ENCODE data around the gene MAVS.

DNA sequence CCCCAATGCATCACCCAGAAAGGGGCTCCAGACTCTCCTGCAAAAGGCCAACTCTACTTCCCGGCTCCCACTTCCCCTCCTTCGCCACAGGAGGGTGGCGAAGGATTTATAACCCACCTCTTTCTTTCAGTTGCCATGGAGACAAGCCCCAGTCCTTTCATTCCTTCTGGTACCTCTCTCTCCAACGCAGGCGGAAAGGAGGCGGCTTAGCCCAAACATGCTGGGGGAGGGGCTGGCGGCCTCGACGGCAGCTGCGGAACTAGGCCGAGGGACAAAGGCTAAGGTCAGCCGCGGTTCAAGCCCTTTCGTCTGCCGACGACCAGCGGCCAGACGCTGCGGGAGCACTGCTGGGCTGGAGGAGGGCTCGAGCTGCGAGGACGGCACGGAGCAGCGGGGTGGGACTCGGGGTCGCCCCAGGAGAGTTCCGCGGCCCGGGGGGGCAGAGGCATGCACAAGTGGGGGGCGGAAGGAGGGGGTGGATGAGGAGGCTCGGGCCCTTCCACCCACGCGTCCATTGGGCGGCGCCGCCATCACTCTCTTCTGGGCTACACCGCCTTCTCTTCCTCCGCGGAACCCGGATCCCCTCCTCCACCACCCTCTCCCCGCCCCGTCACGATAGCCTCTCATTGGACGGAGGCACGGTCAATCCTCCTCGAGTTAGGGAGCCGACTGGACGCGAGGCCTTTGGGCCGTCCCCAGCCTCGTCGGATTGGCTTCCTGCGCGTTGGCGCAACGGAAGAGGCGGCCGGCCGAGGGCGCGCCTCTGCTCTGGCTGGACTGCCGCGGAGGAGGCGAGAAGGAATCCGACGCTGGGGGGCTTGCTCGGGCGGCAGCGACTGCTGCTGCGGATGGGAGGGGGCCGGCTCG lies 42.2 kb downstream of the MAVS start, which contains the start of gene PANK2:
- peak in 1 of 3 donors; percentile 64 for TF ChIP-seq CTCF (IDR thresholded peaks at IDR 0.05)
- peak in 1 of 2 donors; percentile 89 for TF ChIP-seq POLR2A (IDR thresholded peaks at IDR 0.05)
